T-helper 1 cell treated with Interleukin-12 subunit alpha and Interleukin-12 subunit beta and Interleukin-4 antibody, amounts not matched to agents 30 μg/mL and 1 μg/mL, for 36 hours (primary cell): Measurements from ENCODE around the gene ABR.
"Not testable (repeated sequence)": the region's sequence is repeated elsewhere in the genome, so short reads cannot be mapped to it uniquely, and the experiment has no call there.

Experiments used
- H3K27ac Mint-ChIP-seq: one replicate; pipeline ENCODE4 v1.8.0; 2021; ENCODE audit warnings: mild to moderate bottlenecking, mixed read lengths
- H3K27me3 Mint-ChIP-seq: one replicate; pipeline ENCODE4 v1.8.0; 2021; ENCODE audit warnings: low read depth, mixed read lengths
- H3K36me3 Mint-ChIP-seq: one replicate; pipeline ENCODE4 v1.8.0; 2021; ENCODE audit warnings: low read depth, mixed read lengths
- H3K4me1 Mint-ChIP-seq: one replicate; pipeline ENCODE4 v1.8.0; 2021; ENCODE audit warnings: low read depth, mixed read lengths
- H3K4me3 Mint-ChIP-seq: one replicate; pipeline ENCODE4 v1.8.0; 2021; ENCODE audit warnings: mild to moderate bottlenecking, moderate library complexity, mixed read lengths
- H3K9me3 Mint-ChIP-seq: one replicate; pipeline ENCODE4 v1.8.0; 2021; ENCODE audit warnings: mixed read lengths

The ABR gene

DNA sequence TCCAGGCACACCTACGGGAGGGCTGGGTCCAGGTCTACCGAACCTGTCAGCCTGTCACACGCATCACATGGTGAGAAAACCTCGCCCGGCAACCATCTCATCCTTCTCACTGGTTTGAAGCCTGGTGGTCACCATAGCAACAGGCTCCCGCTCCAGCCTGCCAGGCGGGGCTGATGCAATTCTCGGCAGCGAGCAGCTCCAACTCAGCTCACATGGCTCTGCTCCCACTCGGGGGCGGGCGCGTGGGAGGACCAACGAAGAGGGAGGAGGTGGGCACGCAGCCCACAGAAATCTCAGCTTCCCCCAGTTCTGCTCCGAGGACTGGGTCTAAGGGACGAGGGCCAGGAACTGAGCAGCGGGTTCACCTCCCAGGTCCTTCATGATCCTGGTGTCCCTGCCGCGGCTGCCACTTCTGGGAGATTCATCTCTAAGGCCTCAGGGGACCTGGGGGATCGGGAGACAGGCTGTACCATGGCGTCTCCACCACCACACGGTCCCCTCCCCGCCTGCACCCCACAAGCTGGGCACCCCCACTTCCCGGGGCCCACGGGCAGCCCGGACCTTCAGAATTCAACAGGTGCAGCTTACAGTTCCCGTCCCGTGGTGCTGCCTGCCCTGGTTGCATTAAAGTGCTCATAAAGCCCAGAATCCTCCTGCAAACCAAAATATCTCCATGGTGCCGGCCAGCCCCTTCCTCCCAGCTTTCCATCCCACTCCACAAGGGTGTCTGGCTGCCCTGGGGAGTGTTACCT is 25.8 kb downstream of the ABR start:
- H3K4me3 Mint-ChIP-seq: no peak overlapping the region
- H3K27me3 Mint-ChIP-seq: no peaks in the 10 kb centered on the region
- no peak overlapping the region for H3K27ac Mint-ChIP-seq
- no peaks in the 10 kb centered on the region for H3K4me1 Mint-ChIP-seq
- no peaks in the 10 kb centered on the region for H3K9me3 Mint-ChIP-seq
- no peaks in the 10 kb centered on the region for H3K36me3 Mint-ChIP-seq

DNA sequence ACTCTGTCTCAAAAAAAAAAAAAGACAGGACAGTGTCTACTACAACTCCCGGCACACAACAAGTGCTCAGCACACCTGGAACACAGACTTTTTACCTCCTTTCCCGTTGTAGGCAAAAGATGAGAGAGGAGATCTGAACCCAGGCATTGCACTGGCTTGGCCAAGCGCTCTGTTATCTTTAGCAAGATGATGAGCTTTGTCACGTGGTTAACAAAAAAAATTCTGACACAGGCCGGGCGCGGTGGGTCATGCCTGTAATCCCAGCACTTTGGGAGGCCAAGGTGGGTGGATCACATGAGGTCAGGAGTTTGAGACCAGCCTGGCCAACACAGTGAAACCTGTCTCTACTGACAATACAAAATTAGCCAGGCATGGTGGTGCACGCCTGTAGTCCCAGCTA is 27.2 kb downstream of the ABR start:
- H3K9me3 Mint-ChIP-seq, H3K4me3 Mint-ChIP-seq, H3K36me3 Mint-ChIP-seq, H3K27ac Mint-ChIP-seq, H3K27me3 Mint-ChIP-seq, H3K4me1 Mint-ChIP-seq: not testable (repeated sequence)

DNA sequence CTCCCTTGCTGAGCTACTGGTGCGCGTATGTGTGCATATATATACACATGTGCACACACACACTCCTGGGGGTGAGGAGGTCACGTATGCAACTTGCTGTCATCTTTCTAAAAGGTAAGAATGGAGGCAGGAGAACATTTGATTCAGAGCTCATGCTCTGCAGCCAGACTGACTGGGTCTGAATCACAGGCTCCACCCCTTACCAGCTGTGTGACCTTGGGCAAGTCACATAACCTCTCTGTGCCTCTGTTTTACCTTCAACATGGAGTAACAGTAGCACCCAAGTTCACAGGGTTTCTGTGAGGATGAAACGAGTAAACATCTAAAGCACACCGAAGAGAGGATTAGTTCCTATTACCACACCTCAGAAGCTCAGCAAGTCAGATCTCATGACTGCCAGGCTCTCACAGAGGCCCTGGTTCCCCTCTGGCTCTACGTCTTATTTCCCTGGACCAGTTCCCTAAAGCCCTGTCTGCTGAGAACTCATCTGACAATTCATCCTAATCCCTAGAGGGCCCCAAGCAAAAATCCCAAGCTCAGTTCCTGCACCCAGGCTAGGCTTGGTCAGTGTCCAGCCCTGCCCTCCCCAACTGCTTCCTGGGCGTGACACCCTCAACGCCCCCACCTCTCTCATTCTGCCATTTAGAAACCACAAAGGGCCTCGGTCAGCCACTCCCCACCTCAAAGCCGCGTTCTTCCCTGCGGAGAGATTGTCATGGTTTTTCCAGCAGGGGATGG is 28.7 kb downstream of the ABR start:
- Mint-ChIP-seq H3K36me3 (no peaks in the 10 kb centered on the region), H3K27me3 (no peaks in the 10 kb centered on the region), H3K4me1 (no peaks in the 10 kb centered on the region), H3K27ac (no peak overlapping the region), H3K4me3 (no peak overlapping the region), H3K9me3 (peaks cover 7% of the 10 kb centered on the region)

DNA sequence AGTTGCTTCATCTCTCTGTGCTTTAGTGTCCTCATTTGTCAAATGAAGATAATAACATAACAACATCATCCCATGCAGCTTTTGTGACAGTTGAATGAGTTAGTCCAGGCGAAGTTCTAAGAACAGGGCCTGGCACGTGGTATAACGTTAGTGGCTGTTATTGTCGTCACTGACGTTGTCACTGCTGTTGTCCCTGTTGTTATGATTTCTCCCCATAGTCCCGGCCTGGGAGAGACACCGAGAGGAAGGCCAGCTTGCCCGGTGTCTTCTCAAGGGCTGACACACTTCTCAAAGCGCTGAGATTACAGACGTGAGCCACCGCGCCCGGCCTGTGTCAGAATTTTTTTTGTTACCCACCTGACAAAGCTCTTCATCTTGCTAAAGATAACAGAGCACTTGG is 29.9 kb downstream of the ABR start:
- Mint-ChIP-seq H3K36me3 (no peaks in the 10 kb centered on the region), H3K4me1 (no peaks in the 10 kb centered on the region), H3K9me3 (peaks cover 7% of the 10 kb centered on the region), H3K4me3 (no peak overlapping the region), H3K27ac (no peak overlapping the region), H3K27me3 (no peaks in the 10 kb centered on the region)

DNA sequence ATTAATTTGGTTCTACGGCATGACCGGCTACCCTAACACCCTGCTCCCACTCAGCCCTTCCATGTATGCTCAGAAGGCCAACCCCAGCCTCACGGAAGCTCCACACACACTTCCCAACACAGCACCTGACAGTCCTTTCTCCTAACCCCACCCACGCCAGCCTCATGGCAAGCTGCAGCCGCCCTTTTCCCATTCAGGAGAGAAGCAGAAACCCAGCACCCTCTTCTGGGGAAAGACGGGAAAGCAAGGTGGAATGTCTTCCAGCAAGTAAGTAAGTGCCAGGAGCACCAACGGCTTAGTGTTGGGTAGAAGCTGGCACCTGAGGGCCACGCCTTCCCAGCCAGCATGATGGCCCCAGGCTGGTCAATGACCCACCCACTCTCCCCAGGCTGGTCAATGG is 32.1 kb downstream of the ABR start:
- peaks cover 7% of the 10 kb centered on the region for H3K9me3 Mint-ChIP-seq
- no peaks in the 10 kb centered on the region for H3K27me3 Mint-ChIP-seq
- H3K4me3 Mint-ChIP-seq: no peak overlapping the region
- no peaks in the 10 kb centered on the region for H3K4me1 Mint-ChIP-seq
- H3K27ac Mint-ChIP-seq: no peak overlapping the region
- H3K36me3 Mint-ChIP-seq: no peaks in the 10 kb centered on the region

DNA sequence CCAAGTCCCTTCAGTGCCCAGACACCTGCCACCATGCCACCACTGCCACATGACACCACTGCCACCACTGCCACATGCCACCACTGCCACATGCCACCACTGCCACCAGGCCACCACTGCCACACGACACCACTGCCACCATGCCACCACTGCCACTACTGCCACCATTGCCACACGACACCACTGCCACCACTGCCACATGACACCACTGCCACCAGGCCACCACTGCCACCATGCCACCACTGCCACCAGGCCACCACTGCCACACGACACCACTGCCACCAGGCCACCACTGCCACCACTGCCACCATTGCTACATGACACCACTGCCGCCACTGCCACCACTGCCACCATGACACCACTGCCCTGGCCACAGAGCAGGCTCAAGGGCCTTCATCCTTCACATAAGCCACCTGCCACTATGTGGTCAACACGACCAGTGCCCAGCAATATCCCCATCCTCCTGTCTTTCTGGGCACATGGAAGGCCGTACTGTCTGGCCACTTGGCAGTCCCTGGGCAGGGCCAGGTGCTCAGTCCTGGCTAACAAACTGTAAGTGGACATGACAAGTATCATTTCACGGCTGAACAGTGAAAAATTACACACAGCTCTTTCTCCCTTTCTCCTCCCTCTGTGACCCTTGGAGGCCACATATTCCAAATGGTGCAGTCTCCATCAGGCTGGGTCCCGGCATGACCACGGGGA is 33.1 kb downstream of the ABR start:
- H3K27ac Mint-ChIP-seq: no peak overlapping the region
- H3K36me3 Mint-ChIP-seq: no peaks in the 10 kb centered on the region
- no peaks in the 10 kb centered on the region for H3K27me3 Mint-ChIP-seq
- H3K4me1 Mint-ChIP-seq: no peaks in the 10 kb centered on the region
- peaks cover 7% of the 10 kb centered on the region for H3K9me3 Mint-ChIP-seq
- H3K4me3 Mint-ChIP-seq: no peak overlapping the region

DNA sequence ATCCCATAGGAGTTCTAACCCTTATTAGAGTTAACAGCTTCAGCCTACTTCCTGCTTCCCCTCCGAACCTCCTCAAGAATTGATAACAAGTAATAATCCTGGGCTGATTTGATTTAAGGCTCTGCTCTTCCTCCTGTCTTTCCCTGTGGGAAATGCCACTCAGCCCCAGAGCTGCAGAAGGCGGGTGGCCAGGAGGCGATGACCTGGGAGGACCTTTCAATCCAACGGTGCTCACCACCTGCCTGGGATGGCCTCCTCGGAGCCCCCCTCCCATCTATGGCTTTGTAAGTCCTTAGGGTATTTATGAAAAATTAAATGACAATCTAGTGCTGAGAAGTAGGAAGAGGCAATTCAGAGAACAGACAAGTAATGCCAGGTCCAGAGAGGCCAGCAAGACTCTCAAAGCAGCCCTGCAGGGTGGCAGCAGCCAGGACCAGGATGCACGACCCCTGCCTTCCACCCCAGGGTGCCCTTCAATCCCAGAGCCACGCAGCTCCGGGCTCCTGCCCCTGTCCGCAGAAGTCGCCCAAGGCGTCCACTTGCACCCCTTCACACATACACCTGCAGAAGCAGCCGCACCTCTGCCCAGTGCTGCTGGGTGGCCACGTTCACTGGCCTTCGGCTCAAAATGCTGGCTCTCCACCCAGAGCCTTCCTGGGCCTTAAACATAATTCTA is 34.3 kb downstream of the ABR start:
- peaks cover 7% of the 10 kb centered on the region for H3K9me3 Mint-ChIP-seq
- H3K27me3 Mint-ChIP-seq: no peaks in the 10 kb centered on the region
- H3K4me1 Mint-ChIP-seq: no peaks in the 10 kb centered on the region
- H3K4me3 Mint-ChIP-seq: no peak overlapping the region
- H3K27ac Mint-ChIP-seq: no peak overlapping the region
- no peaks in the 10 kb centered on the region for H3K36me3 Mint-ChIP-seq

DNA sequence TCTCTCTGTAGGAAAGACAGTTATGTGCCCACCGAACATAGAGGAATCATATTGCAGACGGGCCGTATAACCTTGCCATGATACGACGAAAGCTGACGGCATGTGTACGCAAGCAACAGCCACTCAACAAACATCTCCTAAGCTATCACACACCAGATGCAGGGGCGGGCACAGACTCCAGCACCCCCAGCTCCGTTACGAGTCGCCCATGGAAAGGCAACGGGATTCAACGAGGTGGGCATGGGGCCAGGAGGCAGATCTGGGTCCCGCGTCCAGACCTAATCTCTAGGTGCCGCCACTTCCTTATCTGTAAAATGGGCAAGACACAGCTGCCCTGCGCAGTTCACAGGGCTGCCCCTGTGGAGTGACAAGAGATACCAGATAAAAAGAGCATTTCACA is 35.6 kb downstream of the ABR start:
- H3K4me1 Mint-ChIP-seq: no peaks in the 10 kb centered on the region
- H3K27ac Mint-ChIP-seq: no peak overlapping the region
- H3K4me3 Mint-ChIP-seq: no peak overlapping the region
- no peaks in the 10 kb centered on the region for H3K36me3 Mint-ChIP-seq
- H3K9me3 Mint-ChIP-seq: peaks cover 7% of the 10 kb centered on the region
- no peaks in the 10 kb centered on the region for H3K27me3 Mint-ChIP-seq

DNA sequence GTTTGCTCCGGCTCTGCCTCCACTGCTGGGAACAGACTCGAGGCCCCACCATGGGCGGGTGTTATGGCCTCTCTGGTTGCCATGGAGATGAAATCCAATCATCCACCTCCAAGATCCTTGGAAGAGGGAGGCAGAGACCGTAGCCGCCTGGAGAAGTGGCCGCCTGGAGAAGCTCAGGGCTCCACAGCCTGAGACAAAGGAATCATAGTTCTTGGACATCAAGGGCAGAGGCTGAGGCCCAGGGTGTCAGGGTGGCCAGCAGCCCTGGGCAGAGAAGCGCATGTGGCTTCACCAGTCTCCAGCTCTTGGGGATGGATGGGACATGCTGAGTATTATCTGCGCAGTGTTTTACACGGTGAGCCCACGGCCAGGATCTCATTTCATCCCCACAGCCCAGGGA is 36.2 kb downstream of the ABR start:
- Mint-ChIP-seq H3K4me1 (no peaks in the 10 kb centered on the region), H3K36me3 (no peaks in the 10 kb centered on the region), H3K4me3 (no peak overlapping the region), H3K27ac (no peak overlapping the region), H3K27me3 (no peaks in the 10 kb centered on the region), H3K9me3 (peaks cover 7% of the 10 kb centered on the region)

DNA sequence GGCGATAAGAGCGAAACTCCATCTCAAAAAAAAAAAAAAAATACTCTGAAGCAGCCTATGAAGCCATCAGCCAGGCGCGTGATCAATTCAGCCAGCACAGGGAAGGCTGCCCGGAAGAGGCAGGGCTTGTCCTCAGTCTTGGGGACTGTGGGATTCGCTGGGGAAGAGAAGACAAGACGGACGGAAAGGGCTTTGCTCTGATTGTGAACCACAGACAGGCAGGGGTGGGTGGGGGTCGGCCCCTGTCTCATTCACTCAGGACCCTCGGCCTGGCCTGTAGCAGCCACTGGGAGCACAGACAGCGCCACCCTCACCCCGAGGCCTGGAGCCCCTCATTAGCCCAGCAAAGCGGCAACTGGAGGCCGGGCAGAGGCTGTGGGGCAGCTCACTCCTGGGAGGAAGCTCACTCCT is 37.2 kb downstream of the ABR start:
- no peaks in the 10 kb centered on the region for H3K4me1 Mint-ChIP-seq
- H3K36me3 Mint-ChIP-seq: no peaks in the 10 kb centered on the region
- H3K27me3 Mint-ChIP-seq: no peaks in the 10 kb centered on the region
- no peak overlapping the region for H3K4me3 Mint-ChIP-seq
- peaks cover 7% of the 10 kb centered on the region for H3K9me3 Mint-ChIP-seq
- H3K27ac Mint-ChIP-seq: no peak overlapping the region

DNA sequence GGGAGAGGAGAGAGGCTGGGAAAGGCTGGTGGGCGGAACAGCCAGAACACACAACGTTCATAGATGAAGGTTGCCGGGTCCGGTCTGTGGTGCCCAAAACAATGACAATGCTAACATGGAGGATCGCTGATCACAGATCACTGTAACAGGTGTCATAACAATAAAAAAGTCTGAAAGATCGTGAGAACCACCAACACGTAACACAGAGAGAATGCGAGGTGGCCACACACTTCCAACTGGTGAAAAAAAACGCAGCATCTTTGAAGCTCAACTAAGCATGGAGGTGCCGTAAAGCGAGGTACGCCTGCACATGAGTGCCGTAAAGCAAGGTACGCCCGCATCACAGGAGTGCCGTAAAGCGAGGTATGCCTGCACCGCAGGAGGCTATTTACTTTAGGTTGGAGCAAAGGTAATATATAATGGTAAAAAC is 42.3 kb downstream of the ABR start:
- H3K4me3 Mint-ChIP-seq: no peak overlapping the region
- H3K4me1 Mint-ChIP-seq: no peaks in the 10 kb centered on the region
- peaks cover 3% of the 10 kb centered on the region for H3K27me3 Mint-ChIP-seq
- H3K27ac Mint-ChIP-seq: no peak overlapping the region
- no peaks in the 10 kb centered on the region for H3K9me3 Mint-ChIP-seq
- no peaks in the 10 kb centered on the region for H3K36me3 Mint-ChIP-seq

DNA sequence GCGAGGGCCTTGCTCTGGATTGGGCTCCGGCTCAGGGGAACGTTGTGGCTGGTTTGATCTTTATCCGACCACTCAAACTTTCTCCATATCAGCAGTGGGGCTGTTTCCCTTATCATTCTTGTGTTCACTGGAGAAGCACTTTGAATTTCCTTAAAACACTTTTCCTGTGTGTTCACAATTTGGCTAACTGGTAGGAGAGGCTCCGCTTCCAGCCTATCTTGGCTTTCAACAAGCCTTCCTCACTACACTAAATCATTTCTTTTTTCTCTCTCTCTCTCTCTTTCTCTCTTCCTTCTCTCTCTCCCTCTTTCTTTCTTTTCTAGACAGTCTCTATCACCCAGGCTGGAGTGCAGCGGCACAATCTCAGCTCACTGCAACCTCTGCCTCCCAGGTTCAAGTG is 43.0 kb downstream of the ABR start:
- Mint-ChIP-seq H3K27ac (no peak overlapping the region), H3K4me1 (no peaks in the 10 kb centered on the region), H3K36me3 (no peaks in the 10 kb centered on the region), H3K4me3 (no peak overlapping the region), H3K27me3 (peaks cover 3% of the 10 kb centered on the region), H3K9me3 (no peaks in the 10 kb centered on the region)

DNA sequence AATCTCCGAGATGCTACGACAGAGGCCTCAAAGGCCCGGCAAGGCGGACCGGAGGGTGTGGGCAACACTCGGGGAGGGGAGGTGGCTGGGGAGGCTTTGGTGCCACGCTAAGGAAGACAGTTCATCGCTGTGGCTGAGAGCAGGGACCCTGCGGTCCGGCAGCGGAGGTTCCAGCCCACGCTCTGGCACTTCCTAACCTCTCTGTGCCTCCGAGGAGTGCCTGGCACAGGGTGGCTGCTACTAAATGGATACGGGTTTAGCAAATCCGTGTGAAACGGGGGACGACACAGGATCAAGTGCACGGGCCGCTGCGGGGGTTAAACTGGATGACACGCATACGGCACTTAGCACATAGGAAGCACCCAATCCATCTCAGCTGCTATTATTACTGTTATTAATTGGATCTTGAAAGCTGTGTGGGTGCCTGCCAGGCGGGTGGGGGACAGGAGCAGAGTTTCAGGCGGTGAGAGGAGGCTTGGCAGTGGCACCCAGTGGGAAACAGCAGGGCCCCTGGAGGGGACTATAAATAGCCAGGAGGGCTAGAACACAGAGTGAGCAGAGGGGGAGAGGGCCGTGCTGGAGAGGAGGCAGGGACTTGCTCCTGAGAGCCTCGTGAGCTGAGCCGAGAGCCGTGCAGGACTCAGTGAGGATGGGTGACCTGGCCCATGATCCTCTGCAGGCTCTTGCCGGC is 45.0 kb downstream of the ABR start:
- Mint-ChIP-seq H3K36me3 (no peaks in the 10 kb centered on the region), H3K27me3 (peaks cover 3% of the 10 kb centered on the region)

DNA sequence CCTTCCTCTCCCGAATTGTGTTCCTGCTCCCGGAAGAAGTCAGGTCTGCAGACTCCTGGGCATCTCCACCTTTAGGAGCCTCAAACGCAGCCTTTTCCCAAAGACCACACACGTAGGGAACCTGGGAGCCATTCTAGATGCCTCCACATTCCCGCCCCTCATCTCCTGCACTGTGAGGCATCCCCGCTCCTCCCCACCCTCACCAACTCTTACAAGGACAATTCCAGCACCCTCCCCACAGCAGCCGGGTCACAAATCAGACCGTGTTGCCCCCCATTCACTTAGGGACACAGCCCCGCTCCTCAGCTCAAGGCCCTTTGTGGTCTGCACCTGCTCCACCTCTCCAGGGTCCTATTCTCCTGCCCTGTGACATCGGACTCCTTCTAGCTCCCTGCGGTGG is 49.6 kb downstream of the ABR start:
- H3K4me3 Mint-ChIP-seq: no peak overlapping the region
- no peaks in the 10 kb centered on the region for H3K36me3 Mint-ChIP-seq
- H3K27me3 Mint-ChIP-seq: no peaks in the 10 kb centered on the region
- H3K9me3 Mint-ChIP-seq: no peaks in the 10 kb centered on the region
- no peak overlapping the region for H3K27ac Mint-ChIP-seq
- no peaks in the 10 kb centered on the region for H3K4me1 Mint-ChIP-seq

More for the DNA sequence above, 45.0 kb downstream of the ABR start:
- Mint-ChIP-seq H3K4me3 (no peak overlapping the region), H3K27ac (no peak overlapping the region), H3K4me1 (no peaks in the 10 kb centered on the region), H3K9me3 (no peaks in the 10 kb centered on the region)
